HepG2 (cell line): ENCODE measurements around the gene WNK4. TPM values are rescaled to one million over a fixed set of nuclear protein-coding genes. Genes with fewer than 3 reads are reported as not detected.

ENCODE experiments used
- BCL6 ChIP-seq: IDR thresholded peaks from 2 replicates; pipeline ENCODE4 v1.6.1; 2016; ENCODE audit warnings: missing genetic modification reagents, missing compliant biosample characterization
- CBX1 ChIP-seq: IDR thresholded peaks from one replicate; pipeline ENCODE4 v1.6.1; 2016; ENCODE audit warnings: antibody characterized with exemption, low read depth
- GATAD2A ChIP-seq: IDR thresholded peaks from 2 replicates; pipeline ENCODE4 v1.6.1; 2016
- HNRNPH1 ChIP-seq: fragments of 200-400 bp; formaldehyde crosslinking; optimal IDR thresholded peaks from 2 replicates; pipeline ENCODE3; 2017; ENCODE audit warnings: mild to moderate bottlenecking, low read depth, low read length
- JUN ChIP-seq: sonication (generic); formaldehyde crosslinking; IDR thresholded peaks from 2 replicates; pipeline ENCODE4 v1.4.0; 2020; ENCODE audit warnings: mild to moderate bottlenecking, missing genetic modification reagents
- MEF2D ChIP-seq: sonication (generic); formaldehyde crosslinking; IDR thresholded peaks from 2 replicates; pipeline ENCODE4 v1.5.1; 2020; ENCODE audit warnings: mild to moderate bottlenecking, missing genetic modification reagents
- MTF2 ChIP-seq: sonication (generic); formaldehyde crosslinking; IDR thresholded peaks from 2 replicates; pipeline ENCODE4 v1.5.0; 2020; ENCODE audit warnings: missing genetic modification reagents, borderline replicate concordance
- NFKB2 ChIP-seq: sonication (generic); formaldehyde crosslinking; IDR thresholded peaks from 2 replicates; pipeline ENCODE4 v1.4.0; 2020; ENCODE audit warnings: missing genetic modification reagents, borderline replicate concordance
- SIX4 ChIP-seq: sonication (generic); formaldehyde crosslinking; IDR thresholded peaks from 2 replicates; pipeline ENCODE4 v1.4.0; 2020; ENCODE audit warnings: missing genetic modification reagents
- SP140L ChIP-seq: sonication (generic); formaldehyde crosslinking; IDR thresholded peaks from 2 replicates; pipeline ENCODE4 v1.4.0; 2020; ENCODE audit warnings: missing genetic modification reagents, borderline replicate concordance
- ZNF143 ChIP-seq: sonication (generic); formaldehyde crosslinking; IDR thresholded peaks from 2 replicates; pipeline ENCODE4 v1.4.0; 2020; ENCODE audit warnings: missing genetic modification reagents
- ZNF282 ChIP-seq: fragments of 450-650 bp; IDR thresholded peaks from 2 replicates; pipeline ENCODE4 v1.6.1; 2018; ENCODE audit not compliant: partially characterized antibody
- ZNF703 ChIP-seq: sonication (generic); formaldehyde crosslinking; IDR thresholded peaks from 2 replicates; pipeline ENCODE4 v1.5.1; 2020; ENCODE audit warnings: missing genetic modification reagents, mild to moderate bottlenecking, moderate library complexity, borderline replicate concordance
- ZNF749 ChIP-seq: sonication (generic); formaldehyde crosslinking; IDR thresholded peaks from 2 replicates; pipeline ENCODE4 v1.8.0; 2022; ENCODE audit warnings: mild to moderate bottlenecking, missing genetic modification reagents, moderate library complexity, borderline replicate concordance
- ZNF883 ChIP-seq: sonication (generic); formaldehyde crosslinking; IDR thresholded peaks from 2 replicates; pipeline ENCODE4 v1.5.1; 2020; ENCODE audit warnings: mild to moderate bottlenecking, missing genetic modification reagents; ENCODE audit errors: not compliant biosample characterization
- polyA plus RNA-seq, 8 experiments: library from polyadenylated mRNA; depleted of rRNA in 3 of 8; stranded (reverse) in 7 of 8; unstranded in 1 of 8; fragments of >200 nt; fragmentation: Illumina TruSeq in 4 of 8; extraction: Trizol in 4 of 8; gene quantifications; 2 replicates each; pipeline versions ENCODE4 v1.2.1 to v1.2.3, GENCODE V29; 2011 to 2016; ENCODE audit warnings: low read depth in 4 of 8, missing spikeins in 1 of 8, mixed read lengths in 1 of 8; ENCODE audit not compliant: insufficient read depth in 1 of 8
- total RNA-seq, 5 experiments: library from RNA; depleted of rRNA; stranded (reverse); fragments of >200 nt; fragmentation: Illumina TruSeq; extraction: Trizol; gene quantifications; 2 replicates each; pipeline ENCODE4 v1.2.3, GENCODE V29; 2016; ENCODE audit warnings: low read depth in 1 of 5
- TF ChIP-seq, protein P1 (sequence below), 2 experiments: fragments of 450-650 bp in 1 of 2; sonication (generic) in 1 of 2; formaldehyde crosslinking in 1 of 2; IDR thresholded peaks; 2 replicates each; pipeline versions ENCODE4 v1.6.1 to v1.8.0; 2016 to 2022; ENCODE audit warnings: antibody characterized with exemption in 1 of 2, mild to moderate bottlenecking in 1 of 2, missing genetic modification reagents in 1 of 2
- TF ChIP-seq, protein P2 (sequence below): sonication (generic); formaldehyde crosslinking; IDR thresholded peaks from 2 replicates; pipeline ENCODE4 v1.8.0; 2022; ENCODE audit warnings: missing genetic modification reagents, mild to moderate bottlenecking, inconsistent platforms, borderline replicate concordance

Gene WNK4
- total and polyA plus RNA-seq, 2 of the 13 experiments (the other 11 are each of a cell fraction or from before 2014, with no cell fraction given) = 2.7 to 13.7 TPM

DNA sequence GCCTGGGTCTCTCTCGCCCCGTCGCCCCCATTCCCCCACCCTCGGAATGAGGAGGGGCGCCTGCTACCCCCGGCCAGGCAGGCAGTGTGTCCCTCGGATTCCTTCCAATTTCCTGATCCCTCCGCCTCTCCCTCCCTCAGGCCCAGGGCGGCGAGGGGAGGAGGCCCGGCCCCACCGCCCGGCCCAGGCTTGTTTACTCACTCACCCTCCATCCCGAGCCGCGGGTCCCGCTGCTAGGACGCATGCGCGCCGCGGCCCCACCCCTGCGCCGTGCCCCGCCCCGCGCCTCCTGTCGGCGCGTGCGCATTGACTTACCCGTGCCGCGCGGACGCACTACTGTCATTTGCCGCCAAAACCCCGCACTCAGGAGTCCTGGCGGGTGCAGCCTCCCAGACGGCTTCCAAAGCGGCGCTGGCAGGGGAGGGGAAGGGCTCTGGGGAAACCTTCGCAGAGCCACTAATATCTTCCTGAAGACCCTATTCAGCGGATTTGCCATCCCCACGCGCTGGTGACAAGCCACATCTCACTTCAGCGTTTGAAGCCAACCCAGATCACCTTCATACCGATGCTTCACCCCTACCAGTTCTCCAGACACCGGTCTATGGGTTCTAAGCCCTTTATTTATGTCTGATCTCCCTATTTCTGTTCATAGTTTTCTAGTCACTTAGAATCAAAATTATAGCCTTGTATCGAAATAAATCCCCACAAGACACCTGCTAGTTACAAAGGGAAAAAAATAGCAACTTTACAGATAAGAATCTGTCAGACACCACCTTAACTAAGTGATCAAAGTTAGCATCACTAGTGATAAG lies 35.4 kb upstream of the WNK4 start, which contains the start of gene EZH1 (continued):
- TF ChIP-seq ZNF749 (CRISPR knock-in tag) (peak; percentile 67; the same call in 1 of the 2 replicates), HNRNPH1 (no peak), MEF2D (CRISPR knock-in tag) (peak; percentile 77; the same call in 1 of the 2 replicates), ZNF703 (CRISPR knock-in tag) (no peak), NFKB2 (CRISPR knock-in tag) (peak; percentile 98; the same call in 1 of the 2 replicates), GATAD2A (CRISPR knock-in tag) (no peak), ZNF143 (CRISPR knock-in tag) (peak; percentile 49; the same call in 1 of the 2 replicates), ZNF883 (CRISPR knock-in tag) (peak; percentile 86), BCL6 (CRISPR knock-in tag) (no peak), JUN (CRISPR knock-in tag) (peak; percentile 18; the same call in 1 of the 2 replicates), SIX4 (CRISPR knock-in tag) (no peak), CBX1 (peak; percentile 14), ZNF282 (no peak), SP140L (CRISPR knock-in tag) (no peak; the same call in 1 of the 2 replicates), MTF2 (no peak; the same call in 1 of the 2 replicates)
- TF ChIP-seq, protein P1, sequence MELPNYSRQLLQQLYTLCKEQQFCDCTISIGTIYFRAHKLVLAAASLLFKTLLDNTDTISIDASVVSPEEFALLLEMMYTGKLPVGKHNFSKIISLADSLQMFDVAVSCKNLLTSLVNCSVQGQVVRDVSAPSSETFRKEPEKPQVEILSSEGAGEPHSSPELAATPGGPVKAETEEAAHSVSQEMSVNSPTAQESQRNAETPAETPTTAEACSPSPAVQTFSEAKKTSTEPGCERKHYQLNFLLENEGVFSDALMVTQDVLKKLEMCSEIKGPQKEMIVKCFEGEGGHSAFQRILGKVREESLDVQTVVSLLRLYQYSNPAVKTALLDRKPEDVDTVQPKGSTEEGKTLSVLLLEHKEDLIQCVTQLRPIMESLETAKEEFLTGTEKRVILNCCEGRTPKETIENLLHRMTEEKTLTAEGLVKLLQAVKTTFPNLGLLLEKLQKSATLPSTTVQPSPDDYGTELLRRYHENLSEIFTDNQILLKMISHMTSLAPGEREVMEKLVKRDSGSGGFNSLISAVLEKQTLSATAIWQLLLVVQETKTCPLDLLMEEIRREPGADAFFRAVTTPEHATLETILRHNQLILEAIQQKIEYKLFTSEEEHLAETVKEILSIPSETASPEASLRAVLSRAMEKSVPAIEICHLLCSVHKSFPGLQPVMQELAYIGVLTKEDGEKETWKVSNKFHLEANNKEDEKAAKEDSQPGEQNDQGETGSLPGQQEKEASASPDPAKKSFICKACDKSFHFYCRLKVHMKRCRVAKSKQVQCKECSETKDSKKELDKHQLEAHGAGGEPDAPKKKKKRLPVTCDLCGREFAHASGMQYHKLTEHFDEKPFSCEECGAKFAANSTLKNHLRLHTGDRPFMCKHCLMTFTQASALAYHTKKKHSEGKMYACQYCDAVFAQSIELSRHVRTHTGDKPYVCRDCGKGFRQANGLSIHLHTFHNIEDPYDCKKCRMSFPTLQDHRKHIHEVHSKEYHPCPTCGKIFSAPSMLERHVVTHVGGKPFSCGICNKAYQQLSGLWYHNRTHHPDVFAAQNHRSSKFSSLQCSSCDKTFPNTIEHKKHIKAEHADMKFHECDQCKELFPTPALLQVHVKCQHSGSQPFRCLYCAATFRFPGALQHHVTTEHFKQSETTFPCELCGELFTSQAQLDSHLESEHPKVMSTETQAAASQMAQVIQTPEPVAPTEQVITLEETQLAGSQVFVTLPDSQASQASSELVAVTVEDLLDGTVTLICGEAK (IDR thresholded peaks at IDR 0.05) = no peak
- TF ChIP-seq, protein P1 (CRISPR knock-in tag; IDR thresholded peaks at IDR 0.05) = peak; percentile 89
- TF ChIP-seq, protein P2, sequence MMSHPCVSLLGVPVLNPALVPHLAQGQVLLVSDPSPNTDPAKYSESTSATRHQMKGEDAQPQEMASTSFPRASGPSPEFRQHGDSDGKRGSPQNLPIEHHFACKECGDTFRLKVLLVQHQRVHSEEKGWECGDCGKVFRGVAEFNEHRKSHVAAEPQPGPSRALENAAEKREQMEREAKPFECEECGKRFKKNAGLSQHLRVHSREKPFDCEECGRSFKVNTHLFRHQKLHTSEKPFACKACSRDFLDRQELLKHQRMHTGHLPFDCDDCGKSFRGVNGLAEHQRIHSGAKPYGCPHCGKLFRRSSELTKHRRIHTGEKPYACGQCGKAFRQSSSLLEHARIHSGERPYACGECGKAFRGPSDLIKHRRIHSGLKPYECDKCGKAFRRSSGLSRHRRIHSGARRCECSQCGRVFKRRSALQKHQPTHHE = peak; percentile 65; the same call in 1 of the 2 replicates
